ENCODE measurements around the gene SLC5A11. TPM values are rescaled to one million over a fixed set of nuclear protein-coding genes. Genes with fewer than 3 reads are reported as not detected.

The SLC5A11 gene
- total RNA-seq, 1 experiment from 2014 or later: 0.51 TPM

- H3K27ac ChIP-seq (ENCODE audit: low read length): no peak overlapping the region
Observed at GRCh38 chr16:24821129-24821528, 24.6 kb upstream of the SLC5A11 start.

GRCh38 chr16:24822542-24822941 is 23.2 kb upstream of the SLC5A11 start:
- ATAC-seq: no peak
- H3K27me3 ChIP-seq (ENCODE audit: low read length): no peaks in the 10 kb centered on the region
- POLR2A ChIA-PET (ENCODE audit: unreplicated experiment): no interaction called here

More at GRCh38 chr16:24821129-24821528, 24.6 kb upstream of the SLC5A11 start:
- H3K9me2 ChIP-seq (replicated peaks; ENCODE audit: low read length): no peaks in the 10 kb centered on the region
- DNase-seq (no peak), ATAC-seq (no peak)
- TF ChIP-seq EZH2phosphoT487 (IDR thresholded peaks at IDR 0.05; ENCODE audit: borderline replicate concordance, low read length): no peak
- TF ChIP-seq EZH2 (IDR thresholded peaks at IDR 0.05; ENCODE audit: low read length, unreplicated experiment): no peak
- TF ChIP-seq, protein P1, sequence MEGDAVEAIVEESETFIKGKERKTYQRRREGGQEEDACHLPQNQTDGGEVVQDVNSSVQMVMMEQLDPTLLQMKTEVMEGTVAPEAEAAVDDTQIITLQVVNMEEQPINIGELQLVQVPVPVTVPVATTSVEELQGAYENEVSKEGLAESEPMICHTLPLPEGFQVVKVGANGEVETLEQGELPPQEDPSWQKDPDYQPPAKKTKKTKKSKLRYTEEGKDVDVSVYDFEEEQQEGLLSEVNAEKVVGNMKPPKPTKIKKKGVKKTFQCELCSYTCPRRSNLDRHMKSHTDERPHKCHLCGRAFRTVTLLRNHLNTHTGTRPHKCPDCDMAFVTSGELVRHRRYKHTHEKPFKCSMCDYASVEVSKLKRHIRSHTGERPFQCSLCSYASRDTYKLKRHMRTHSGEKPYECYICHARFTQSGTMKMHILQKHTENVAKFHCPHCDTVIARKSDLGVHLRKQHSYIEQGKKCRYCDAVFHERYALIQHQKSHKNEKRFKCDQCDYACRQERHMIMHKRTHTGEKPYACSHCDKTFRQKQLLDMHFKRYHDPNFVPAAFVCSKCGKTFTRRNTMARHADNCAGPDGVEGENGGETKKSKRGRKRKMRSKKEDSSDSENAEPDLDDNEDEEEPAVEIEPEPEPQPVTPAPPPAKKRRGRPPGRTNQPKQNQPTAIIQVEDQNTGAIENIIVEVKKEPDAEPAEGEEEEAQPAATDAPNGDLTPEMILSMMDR (conservative IDR thresholded peaks at IDR 0.05; ENCODE audit: low read depth, low read length): no peak
- H3K4me3 ChIP-seq (ENCODE audit: low read length): no peak overlapping the region
- no peak overlapping the region for H3K9ac ChIP-seq (ENCODE audit: low read length)
- H3K27me3 ChIP-seq (ENCODE audit: low read length): no peaks in the 10 kb centered on the region
- no peaks in the 10 kb centered on the region for H3K79me2 ChIP-seq (ENCODE audit: low read length)
- H3K9me3 ChIP-seq (ENCODE audit: low read length): no peaks in the 10 kb centered on the region
- no peaks in the 10 kb centered on the region for H3F3A ChIP-seq (ENCODE audit: low read length, unreplicated experiment)
- intact Hi-C loops (cut with micrococcal nuclease): no loop called here
- ChIA-PET POLR2A (ENCODE audit: unreplicated experiment) (no interaction called here), CTCF (no interaction called here)
- no peaks in the 10 kb centered on the region for H3K4me1 ChIP-seq (ENCODE audit: insufficient read depth, low read length)
- H3K36me3 ChIP-seq (ENCODE audit: low read depth, low read length): peaks cover 21% of the 10 kb centered on the region
- H2AFZ ChIP-seq (ENCODE audit: low read length): no peak overlapping the region
- H4K20me1 ChIP-seq (ENCODE audit: low read length): no peaks in the 10 kb centered on the region
- H3K4me2 ChIP-seq (ENCODE audit: low read length): no peak overlapping the region
- BruUV-seq (replicated peaks): no TSS peak

GRCh38 chr16:24822974-24823373 is 22.8 kb upstream of the SLC5A11 start:
- Histone ChIP-seq H3K36me3 (ENCODE audit: low read depth, low read length) (peaks cover 14% of the 10 kb centered on the region; the same call in 1 of the 2 replicates), H3K79me2 (ENCODE audit: low read length) (no peaks in the 10 kb centered on the region), H2AFZ (ENCODE audit: low read length) (no peak overlapping the region), H3K9me2 (replicated peaks; ENCODE audit: low read length) (no peaks in the 10 kb centered on the region), H3K4me2 (ENCODE audit: low read length) (no peak overlapping the region), H3K9ac (ENCODE audit: low read length) (no peak overlapping the region), H3K4me3 (ENCODE audit: low read length) (no peak overlapping the region), H3F3A (ENCODE audit: low read length, unreplicated experiment) (no peaks in the 10 kb centered on the region), H4K20me1 (ENCODE audit: low read length) (no peaks in the 10 kb centered on the region), H3K27ac (ENCODE audit: low read length) (no peak overlapping the region), H3K4me1 (ENCODE audit: insufficient read depth, low read length) (no peaks in the 10 kb centered on the region), H3K9me3 (ENCODE audit: low read length) (no peaks in the 10 kb centered on the region), H3K27me3 (ENCODE audit: low read length) (no peaks in the 10 kb centered on the region)
- ATAC-seq (no peak), DNase-seq (no peak)
- intact Hi-C loops (cut with micrococcal nuclease): no loop called here
- ChIA-PET CTCF (no interaction called here), POLR2A (ENCODE audit: unreplicated experiment) (no interaction called here)
- TF ChIP-seq EZH2phosphoT487 (IDR thresholded peaks at IDR 0.05; ENCODE audit: borderline replicate concordance, low read length) (no peak), EZH2 (IDR thresholded peaks at IDR 0.05; ENCODE audit: low read length, unreplicated experiment) (no peak)
- TF ChIP-seq, protein P1 (conservative IDR thresholded peaks at IDR 0.05; ENCODE audit: low read depth, low read length): no peak
- BruUV-seq (replicated peaks): no TSS peak

More at GRCh38 chr16:24822542-24822941, 23.2 kb upstream of the SLC5A11 start:
- Histone ChIP-seq H3K9ac (ENCODE audit: low read length) (no peak overlapping the region), H4K20me1 (ENCODE audit: low read length) (no peaks in the 10 kb centered on the region), H3K9me3 (ENCODE audit: low read length) (no peaks in the 10 kb centered on the region), H3K9me2 (replicated peaks; ENCODE audit: low read length) (no peaks in the 10 kb centered on the region), H3K4me1 (ENCODE audit: insufficient read depth, low read length) (no peaks in the 10 kb centered on the region), H3K4me2 (ENCODE audit: low read length) (no peak overlapping the region), H3K27ac (ENCODE audit: low read length) (no peak overlapping the region), H3K4me3 (ENCODE audit: low read length) (no peak overlapping the region), H3F3A (ENCODE audit: low read length, unreplicated experiment) (no peaks in the 10 kb centered on the region), H2AFZ (ENCODE audit: low read length) (no peak overlapping the region), H3K36me3 (ENCODE audit: low read depth, low read length) (peaks cover 14% of the 10 kb centered on the region; the same call in 1 of the 2 replicates), H3K79me2 (ENCODE audit: low read length) (no peaks in the 10 kb centered on the region)
- BruUV-seq (replicated peaks): no TSS peak
- CTCF ChIA-PET: no interaction called here
- intact Hi-C loops (cut with micrococcal nuclease): no loop called here
- no peak for DNase-seq
- TF ChIP-seq EZH2 (IDR thresholded peaks at IDR 0.05; ENCODE audit: low read length, unreplicated experiment) (no peak), EZH2phosphoT487 (IDR thresholded peaks at IDR 0.05; ENCODE audit: borderline replicate concordance, low read length) (no peak)
- TF ChIP-seq, protein P1 (conservative IDR thresholded peaks at IDR 0.05; ENCODE audit: low read depth, low read length): no peak
